Natural killer cell treated with Interleukin-12 subunit alpha and Interleukin-12 subunit beta and Interleukin-15 and Interleukin-18, amount 100 ng/mL, for 72 hours (primary cell): ENCODE data around the gene CRY1. TPM values are rescaled to one million over a fixed set of nuclear protein-coding genes. Genes with fewer than 3 reads are reported as not detected.
"Not testable (repeated sequence)": the region's sequence is repeated elsewhere in the genome, so short reads cannot be mapped to it uniquely, and the experiment has no call there.

Experiments
- ATAC-seq, 2 donors: fragments of 150-1000 bp; cut with Tn5 transposase in 1 of 2; sonication (Bioruptor Pico), chemical (Tn5 transposase) in 1 of 2; 2 replicates each; pipeline ENCODE4 v1.10.0; 2021
- DNase-seq: peaks from one replicate; pipeline ENCODE4 v3.0.0; 2022; ENCODE audit warnings: low spot score
- H3K27ac Mint-ChIP-seq, 2 donors: 1 replicate in 1 of 2; 2 replicates in 1 of 2; pipeline ENCODE4 v1.8.0; 2022; ENCODE audit warnings: mixed read lengths in 2 of 2, mild to moderate bottlenecking in 1 of 2, moderate library complexity in 1 of 2
- H3K27me3 Mint-ChIP-seq, 2 donors: 1 replicate in 1 of 2; 2 replicates in 1 of 2; pipeline ENCODE4 v1.8.0; 2022; ENCODE audit warnings: mixed read lengths in 2 of 2
- H3K36me3 Mint-ChIP-seq: one replicate; pipeline ENCODE4 v1.8.0; 2022; ENCODE audit warnings: mixed read lengths
- H3K4me1 Mint-ChIP-seq, 2 donors: 1 replicate in 1 of 2; 2 replicates in 1 of 2; pipeline ENCODE4 v1.8.0; 2022; ENCODE audit warnings: low read depth in 2 of 2, mixed read lengths in 2 of 2, mild to moderate bottlenecking in 1 of 2
- H3K4me3 Mint-ChIP-seq: one replicate; pipeline ENCODE4 v1.8.0; 2022; ENCODE audit warnings: mixed read lengths
- H3K9me3 Mint-ChIP-seq: 2 replicates; pipeline ENCODE4 v1.8.0; 2022; ENCODE audit warnings: mixed read lengths
- total RNA-seq, 2 donors: library from RNA; stranded (reverse); gene quantifications; one replicate each; pipeline ENCODE4 v1.2.3, GENCODE V29; 2022

Gene CRY1
- total RNA-seq, 2 donors from 2014 or later, result 11.7 to 22.5 TPM

GRCh38 chr12:107101651-107102050 is 8.3 kb upstream of the CRY1 start:
- Mint-ChIP-seq H3K4me1 (peaks cover 0 to 2% of the 10 kb centered on the region in 2 donors), H3K27me3 (peaks cover 27 to 40% of the 10 kb centered on the region in 2 donors), H3K4me3 (no peak overlapping the region), H3K36me3 (no peaks in the 10 kb centered on the region), H3K27ac (no peak overlapping the region), H3K9me3 (no peaks in the 10 kb centered on the region)
- DNase-seq, result no peak
- ATAC-seq, result no peak

GRCh38 chr12:107099917-107100316 is 6.6 kb upstream of the CRY1 start:
- peaks cover 20 to 32% of the 10 kb centered on the region in 2 donors for H3K27me3 Mint-ChIP-seq
- no peaks in the 10 kb centered on the region for H3K36me3 Mint-ChIP-seq
- ATAC-seq, result no peak
- no peaks in the 10 kb centered on the region for H3K9me3 Mint-ChIP-seq
- no peak overlapping the region for H3K27ac Mint-ChIP-seq
- peaks cover 0 to 2% of the 10 kb centered on the region in 2 donors for H3K4me1 Mint-ChIP-seq
- DNase-seq, result no peak
- H3K4me3 Mint-ChIP-seq, result no peak overlapping the region

GRCh38 chr12:107096571-107096970 is 3.2 kb upstream of the CRY1 start:
- Mint-ChIP-seq H3K4me3 (no peak overlapping the region), H3K27me3 (peaks cover 20 to 32% of the 10 kb centered on the region in 2 donors), H3K9me3 (no peaks in the 10 kb centered on the region), H3K36me3 (no peaks in the 10 kb centered on the region), H3K4me1 (peaks cover 0 to 7% of the 10 kb centered on the region in 2 donors), H3K27ac (no peak overlapping the region)
- DNase-seq, result no peak
- no peak for ATAC-seq

- Mint-ChIP-seq H3K27me3 (peaks cover 8 to 16% of the 10 kb centered on the region in 2 donors), H3K9me3 (no peaks in the 10 kb centered on the region), H3K27ac (no peak overlapping the region), H3K4me3 (no peak overlapping the region), H3K36me3 (no peaks in the 10 kb centered on the region), H3K4me1 (peaks cover 0 to 7% of the 10 kb centered on the region in 2 donors)
- DNase-seq, result no peak
- ATAC-seq, result no peak
These were observed 767 bp upstream of the CRY1 start for GRCh38 chr12:107094183-107094448.

GRCh38 chr12:107092669-107093416 is 506 bp downstream of the CRY1 start:
- Mint-ChIP-seq H3K27ac (no peak overlapping the region), H3K9me3 (no peaks in the 10 kb centered on the region), H3K4me1 (peaks cover 0 to 12% of the 10 kb centered on the region in 2 donors), H3K27me3 (peaks cover 5 to 9% of the 10 kb centered on the region in 2 donors), H3K36me3 (no peaks in the 10 kb centered on the region), H3K4me3 (no peak overlapping the region)
- DNase-seq (peak; percentile 69), ATAC-seq (peak; percentile 67 to 68)

DNA sequence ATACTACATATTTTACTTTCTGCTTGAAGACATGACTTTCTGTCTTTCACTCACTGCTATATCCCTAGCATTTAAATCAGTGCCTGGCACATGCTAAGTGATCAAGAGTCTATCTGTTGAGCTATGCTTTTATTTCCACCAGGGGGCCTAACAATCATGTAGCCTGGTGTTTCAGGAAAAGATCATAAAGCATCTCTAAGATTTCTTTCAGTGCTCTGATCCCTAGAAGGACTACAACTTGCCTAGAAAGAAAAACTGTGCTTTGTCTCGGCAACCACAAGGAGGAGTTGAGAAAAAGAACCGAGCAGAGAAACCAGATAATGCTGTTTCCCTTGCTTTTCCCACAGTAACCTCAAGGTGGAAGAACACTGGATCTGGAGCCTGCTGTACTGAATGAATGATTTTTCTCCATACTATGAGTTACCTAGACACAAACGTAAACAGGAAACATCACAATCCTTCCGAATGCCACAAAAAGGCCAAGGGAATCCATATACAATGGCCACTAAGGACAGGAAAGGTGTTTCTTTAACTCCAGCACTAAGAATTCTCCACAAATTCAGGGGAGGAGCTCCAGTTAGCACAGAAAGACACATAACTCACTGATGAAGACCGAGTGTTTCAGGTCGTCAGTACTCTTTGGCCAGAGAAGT is 1.2 kb downstream of the CRY1 start:
- Mint-ChIP-seq H3K27ac (no peak overlapping the region), H3K27me3 (peaks cover 0 to 2% of the 10 kb centered on the region in 2 donors), H3K9me3 (no peaks in the 10 kb centered on the region), H3K36me3 (no peaks in the 10 kb centered on the region), H3K4me1 (peaks cover 0 to 13% of the 10 kb centered on the region in 2 donors), H3K4me3 (no peak overlapping the region)
- DNase-seq (no peak), ATAC-seq (no peak)

GRCh38 chr12:107091381-107091780 is 2.0 kb downstream of the CRY1 start:
- no peak overlapping the region for H3K27ac Mint-ChIP-seq
- peaks cover 6 to 20% of the 10 kb centered on the region in 2 donors for H3K4me1 Mint-ChIP-seq
- DNase-seq, result no peak
- H3K36me3 Mint-ChIP-seq, result peaks cover 4% of the 10 kb centered on the region
- no peak for ATAC-seq
- H3K27me3 Mint-ChIP-seq, result no peaks in the 10 kb centered on the region
- H3K9me3 Mint-ChIP-seq, result no peaks in the 10 kb centered on the region
- H3K4me3 Mint-ChIP-seq, result no peak overlapping the region

GRCh38 chr12:107090711-107091110 is 2.6 kb downstream of the CRY1 start:
- Mint-ChIP-seq H3K4me3 (no peak overlapping the region), H3K27me3 (no peaks in the 10 kb centered on the region), H3K4me1 (peaks cover 6 to 20% of the 10 kb centered on the region in 2 donors), H3K27ac (no peak overlapping the region), H3K9me3 (no peaks in the 10 kb centered on the region), H3K36me3 (peaks cover 4% of the 10 kb centered on the region)
- DNase-seq (no peak), ATAC-seq (no peak)

DNA sequence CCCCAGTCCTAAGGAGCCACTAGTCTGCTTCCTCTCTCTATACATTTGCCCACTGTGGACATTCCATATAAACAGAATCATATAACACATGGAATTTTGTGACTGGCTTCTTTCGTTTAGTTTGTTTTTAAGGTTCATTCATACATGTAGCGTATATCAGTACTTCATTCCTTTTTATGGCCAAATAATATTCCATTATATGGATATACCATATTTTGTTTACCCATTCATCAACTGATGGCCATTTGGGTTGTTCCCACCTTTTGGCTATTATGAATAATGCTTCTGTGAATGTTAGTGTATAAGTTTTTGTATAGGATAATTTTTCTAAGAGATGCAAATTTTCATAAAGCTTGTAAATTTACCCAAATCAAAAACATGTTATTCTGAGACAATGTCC is 4.4 kb downstream of the CRY1 start:
- ATAC-seq, result no peak
- H3K27me3 Mint-ChIP-seq, result no peaks in the 10 kb centered on the region
- H3K27ac Mint-ChIP-seq, result no peak overlapping the region
- peaks cover 4% of the 10 kb centered on the region for H3K36me3 Mint-ChIP-seq
- H3K9me3 Mint-ChIP-seq, result no peaks in the 10 kb centered on the region
- no peak for DNase-seq
- H3K4me3 Mint-ChIP-seq, result no peak overlapping the region
- peaks cover 9 to 21% of the 10 kb centered on the region in 2 donors for H3K4me1 Mint-ChIP-seq

DNA sequence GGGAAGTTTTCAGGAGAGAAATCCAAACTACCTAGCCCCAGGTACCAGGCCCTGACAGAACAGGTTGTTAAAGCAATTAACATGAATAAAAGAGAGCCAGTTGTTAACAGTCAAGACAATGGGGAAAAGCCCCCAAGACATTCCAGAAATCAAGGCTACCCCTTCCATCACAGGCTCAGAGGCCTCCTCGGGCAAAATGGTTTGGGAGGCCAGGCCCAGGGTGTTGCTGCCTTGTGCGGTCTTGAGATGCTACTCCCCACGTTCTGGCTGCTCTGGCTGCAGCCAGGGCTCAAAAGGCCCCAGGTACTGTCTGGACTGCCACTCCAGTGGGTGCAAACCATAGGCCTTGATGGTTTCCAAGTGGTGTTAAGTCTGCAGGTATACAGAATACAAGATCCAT is 7.0 kb downstream of the CRY1 start:
- H3K36me3 Mint-ChIP-seq, result peaks cover 17% of the 10 kb centered on the region
- peaks cover 7% of the 10 kb centered on the region for H3K9me3 Mint-ChIP-seq
- ATAC-seq (peak in 1 of 2 donors; percentile 28), DNase-seq (no peak)
- H3K27me3 Mint-ChIP-seq, result no peaks in the 10 kb centered on the region
- no peak overlapping the region for H3K4me3 Mint-ChIP-seq
- H3K27ac Mint-ChIP-seq, result no peak overlapping the region
- peaks cover 9 to 17% of the 10 kb centered on the region in 2 donors for H3K4me1 Mint-ChIP-seq

DNA sequence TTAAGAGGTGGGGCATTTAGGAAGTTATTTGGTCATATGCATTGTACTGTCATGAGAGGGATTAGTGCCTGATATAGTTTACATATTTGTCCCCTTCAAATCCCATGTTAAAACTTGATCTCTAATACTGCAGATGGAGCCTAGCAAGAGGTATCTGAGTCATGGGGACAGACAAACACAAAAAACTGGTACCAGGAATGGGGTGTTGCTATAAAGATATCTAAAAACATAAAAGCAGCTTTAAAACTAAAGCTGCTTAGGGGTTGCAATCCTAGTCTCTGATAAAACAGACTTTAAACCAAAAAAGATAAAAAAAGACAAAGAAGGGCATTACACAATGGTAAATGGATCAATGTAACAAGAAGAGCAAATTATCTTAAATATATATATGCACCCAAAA is 11.6 kb downstream of the CRY1 start:
- peaks cover 16% of the 10 kb centered on the region for H3K36me3 Mint-ChIP-seq
- no peak overlapping the region for H3K27ac Mint-ChIP-seq
- no peaks in the 10 kb centered on the region for H3K27me3 Mint-ChIP-seq
- peaks cover 7% of the 10 kb centered on the region for H3K9me3 Mint-ChIP-seq
- peaks cover 12% of the 10 kb centered on the region in 2 donors for H3K4me1 Mint-ChIP-seq
- H3K4me3 Mint-ChIP-seq, result no peak overlapping the region
- no peak for ATAC-seq
- DNase-seq, result no peak

DNA sequence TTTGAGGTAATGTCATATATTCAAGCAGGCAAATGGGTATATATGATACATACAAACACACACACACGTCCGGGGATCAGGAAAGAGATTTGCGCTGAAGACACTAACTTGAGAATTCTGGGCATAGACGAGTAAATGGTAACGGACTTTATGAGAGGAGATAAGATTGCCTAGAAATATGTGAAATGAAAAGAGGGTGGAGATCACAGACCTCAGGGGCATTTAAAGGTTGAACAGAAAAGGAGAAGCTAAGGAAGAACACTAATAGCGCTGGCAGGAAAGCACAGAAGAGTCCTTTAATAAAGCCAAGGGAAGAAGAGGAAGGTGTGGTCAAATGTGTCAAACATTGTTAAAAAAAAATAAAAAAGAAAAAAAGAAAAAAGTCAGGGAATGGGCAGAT is 13.1 kb downstream of the CRY1 start:
- Mint-ChIP-seq H3K27me3 (no peaks in the 10 kb centered on the region), H3K27ac (no peak overlapping the region), H3K4me3 (no peak overlapping the region), H3K36me3 (peaks cover 13% of the 10 kb centered on the region), H3K4me1 (peaks cover 8 to 13% of the 10 kb centered on the region in 2 donors), H3K9me3 (peaks cover 7% of the 10 kb centered on the region)
- DNase-seq (no peak), ATAC-seq (no peak)

GRCh38 chr12:107079172-107080011 is 14.0 kb downstream of the CRY1 start:
- H3K9me3 Mint-ChIP-seq, result peaks cover 7% of the 10 kb centered on the region
- H3K4me3 Mint-ChIP-seq, result no peak overlapping the region
- peaks cover 6 to 12% of the 10 kb centered on the region in 2 donors for H3K4me1 Mint-ChIP-seq
- no peak overlapping the region for H3K27ac Mint-ChIP-seq
- no peaks in the 10 kb centered on the region for H3K27me3 Mint-ChIP-seq
- H3K36me3 Mint-ChIP-seq, result peaks cover 13% of the 10 kb centered on the region
- DNase-seq, result no peak
- no peak for ATAC-seq

DNA sequence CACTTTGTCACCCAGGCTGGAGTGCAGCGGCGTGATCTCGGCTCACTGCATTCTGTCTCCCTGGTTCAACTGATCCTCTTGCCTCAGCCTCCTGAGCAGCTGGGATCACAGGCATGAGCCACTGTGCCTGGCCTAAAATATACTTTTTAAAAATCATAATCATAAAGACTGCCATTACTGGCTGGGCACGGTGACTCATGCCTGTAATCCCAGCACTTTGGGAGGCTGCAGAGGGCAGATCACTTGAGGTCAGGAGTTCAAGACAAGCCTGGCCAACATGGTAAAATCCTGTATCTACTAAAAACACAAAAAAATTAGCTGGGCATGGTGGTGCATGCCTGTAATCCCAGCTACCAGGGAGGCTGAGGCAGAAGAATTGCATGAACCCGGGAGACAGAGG is 20.1 kb downstream of the CRY1 start:
- H3K27me3 Mint-ChIP-seq, H3K36me3 Mint-ChIP-seq, H3K27ac Mint-ChIP-seq, ATAC-seq, H3K9me3 Mint-ChIP-seq, DNase-seq, H3K4me3 Mint-ChIP-seq: not testable (repeated sequence)
- H3K4me1 Mint-ChIP-seq, result peaks cover 13 to 21% of the 10 kb centered on the region in 2 donors
